Common myeloid progenitor, CD34-positive (primary cell): Measurements from ENCODE around the gene THEMIS.
A peak's percentile ranks its signal among the peaks of the same experiment; 100 is the strongest.

ENCODE experiments used
- CTCF ChIA-PET: fragments of 350-600 bp; sonication (Branson Sonifier 250); formaldehyde crosslinking; loops from one replicate; lab custom pipeline; 2021; ENCODE audit warnings: antibody characterized with exemption; lab: Charles Lee
- POLR2A ChIA-PET: fragments of 350-600 bp; sonication (Branson Sonifier 250); formaldehyde crosslinking; loops from one replicate; lab custom pipeline; 2021; ENCODE audit warnings: antibody characterized with exemption; lab: Charles Lee
- DNase-seq, 3 donors: peaks; one replicate each; pipeline versions ENCODE4 v3.0.0 to v3.0.0-alpha.2; 2013
- H3K27ac ChIP-seq, 2 experiments: 1 replicate in 1 of 2; 2 replicates in 1 of 2; pipeline ENCODE4 v1.7.0; 2013; ENCODE audit warnings: inconsistent platforms in 2 of 2, low read length in 2 of 2, mild to moderate bottlenecking in 2 of 2, low read depth in 1 of 2, moderate library complexity in 1 of 2; ENCODE audit not compliant: severe bottlenecking in 2 of 2, insufficient read depth in 1 of 2, poor library complexity in 1 of 2
- H3K27me3 ChIP-seq, 5 experiments: replicated peaks in 2 of 5; 1 replicate in 3 of 5; 2 replicates in 2 of 5; pipeline versions ENCODE4 v1.6.1 to v1.7.0; 2013; ENCODE audit warnings: low read length in 4 of 5, mild to moderate bottlenecking in 2 of 5, moderate library complexity in 2 of 5, inconsistent platforms in 1 of 5; ENCODE audit not compliant: insufficient read depth in 5 of 5, control insufficient read depth in 4 of 5
- H3K36me3 ChIP-seq, 4 experiments: 1 replicate in 2 of 4; 2 replicates in 2 of 4; pipeline versions ENCODE4 v1.6.1 to v1.7.0; 2013; ENCODE audit warnings: low read length in 3 of 4, control low read depth in 1 of 4, mild to moderate bottlenecking in 1 of 4; ENCODE audit not compliant: control insufficient read depth in 4 of 4, insufficient read depth in 4 of 4
- H3K4me1 ChIP-seq, 4 experiments: 1 replicate in 3 of 4; 2 replicates in 1 of 4; pipeline versions ENCODE4 v1.6.1 to v1.7.1; 2013; ENCODE audit warnings: low read length in 3 of 4, mild to moderate bottlenecking in 3 of 4, control low read depth in 1 of 4, inconsistent platforms in 1 of 4, moderate library complexity in 1 of 4; ENCODE audit not compliant: control insufficient read depth in 4 of 4, insufficient read depth in 4 of 4; ENCODE audit errors: control extremely low read depth in 1 of 4
- H3K4me3 ChIP-seq, 7 experiments: 1 replicate in 4 of 7; 2 replicates in 3 of 7; pipeline versions ENCODE4 v1.5.1 to v1.7.0; 2013; ENCODE audit warnings: mild to moderate bottlenecking in 7 of 7, low read length in 6 of 7, moderate library complexity in 6 of 7, inconsistent platforms in 2 of 7, low read depth in 2 of 7, control low read depth in 1 of 7; ENCODE audit not compliant: insufficient read depth in 4 of 7, control insufficient read depth in 1 of 7; ENCODE audit errors: extremely low read depth in 1 of 7
- H3K9me3 ChIP-seq, 5 experiments: 1 replicate in 4 of 5; 2 replicates in 1 of 5; pipeline versions ENCODE4 v1.6.1 to v1.7.1; 2013; ENCODE audit warnings: low read length in 4 of 5, mild to moderate bottlenecking in 2 of 5, inconsistent platforms in 1 of 5, low read depth in 1 of 5, moderate library complexity in 1 of 5; ENCODE audit not compliant: control insufficient read depth in 4 of 5, insufficient read depth in 2 of 5; ENCODE audit errors: control extremely low read depth in 1 of 5
- WGBS: methylation state at CpG from one replicate; pipeline ENCODE4 v1.1.5; 2013; ENCODE audit not compliant: insufficient coverage; 5-methylcytosine and 5-hydroxymethylcytosine counted together

Gene THEMIS

GRCh38 chr6:127749095-127749494 lies 151.8 kb downstream of the THEMIS start:
- no peaks in the 10 kb centered on the region for H3K4me1 ChIP-seq
- POLR2A ChIA-PET, result no interaction called here
- no peaks in the 10 kb centered on the region for H3K36me3 ChIP-seq
- WGBS, result no CpG with 5 or more reads among the region's 3 CpGs
- H3K9me3 ChIP-seq, result no peaks in the 10 kb centered on the region
- H3K4me3 ChIP-seq, result no peak overlapping the region
- no peak overlapping the region for H3K27ac ChIP-seq
- DNase-seq, result no peak
- H3K27me3 ChIP-seq, result no peaks in the 10 kb centered on the region
- CTCF ChIA-PET, result no interaction called here

DNA sequence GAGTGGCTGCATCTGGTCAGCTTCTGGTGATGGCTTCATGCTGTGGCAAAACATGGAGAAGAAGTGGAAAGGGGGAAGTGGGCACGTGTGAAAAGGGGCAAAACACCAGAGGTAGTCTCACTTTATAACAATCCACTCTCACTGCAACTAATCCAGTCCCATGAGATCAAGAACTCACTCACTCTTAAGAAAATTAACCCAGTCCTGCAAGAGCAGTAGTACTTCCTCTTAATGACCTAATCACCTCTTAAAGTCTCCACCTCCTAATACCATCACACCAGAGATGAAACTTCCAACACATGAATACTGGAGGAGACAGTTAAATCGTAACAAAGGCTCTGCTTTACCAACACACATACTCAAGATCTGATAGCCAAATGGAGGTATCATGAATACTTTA lies 152.6 kb downstream of the THEMIS start:
- POLR2A ChIA-PET, result no interaction called here
- CTCF ChIA-PET, result no interaction called here
- DNase-seq, result no peak
- Histone ChIP-seq H3K27ac (no peak overlapping the region), H3K27me3 (no peaks in the 10 kb centered on the region), H3K36me3 (no peaks in the 10 kb centered on the region), H3K9me3 (no peaks in the 10 kb centered on the region), H3K4me1 (no peaks in the 10 kb centered on the region), H3K4me3 (no peak overlapping the region)
- WGBS, result no CpG with 5 or more reads among the region's 2 CpGs

GRCh38 chr6:127738423-127738822 lies 162.4 kb downstream of the THEMIS start:
- Histone ChIP-seq H3K9me3 (no peaks in the 10 kb centered on the region), H3K27me3 (peaks cover 0 to 3% (median 0%) of the 10 kb centered on the region in 5 experiments), H3K27ac (no peak overlapping the region), H3K4me3 (no peak overlapping the region), H3K36me3 (no peaks in the 10 kb centered on the region), H3K4me1 (no peaks in the 10 kb centered on the region)
- no peak for DNase-seq
- CTCF ChIA-PET, result no interaction called here
- 100% methylated on average over 2 of the region's 3 CpGs for WGBS
- POLR2A ChIA-PET, result no interaction called here

GRCh38 chr6:127737768-127738167 lies 163.1 kb downstream of the THEMIS start:
- 90% methylated on average over 2 of the region's 3 CpGs for WGBS
- no peak overlapping the region for H3K27ac ChIP-seq
- no peaks in the 10 kb centered on the region for H3K9me3 ChIP-seq
- H3K4me1 ChIP-seq, result no peaks in the 10 kb centered on the region
- CTCF ChIA-PET, result interaction anchor here (1.0 to 1.4 kb wide), 4 partner anchors 10 to 958 kb away, joined by 3 to 8 read pairs (median 3); no protein-coding TSS in a partner anchor
- DNase-seq, result no peak
- H3K36me3 ChIP-seq, result no peaks in the 10 kb centered on the region
- POLR2A ChIA-PET, result no interaction called here
- no peak overlapping the region for H3K4me3 ChIP-seq
- H3K27me3 ChIP-seq, result peaks cover 0 to 3% (median 0%) of the 10 kb centered on the region in 5 experiments

- Histone ChIP-seq H3K27ac (no peak overlapping the region), H3K27me3 (peaks cover 0 to 3% (median 0%) of the 10 kb centered on the region in 5 experiments), H3K4me1 (no peaks in the 10 kb centered on the region), H3K9me3 (no peaks in the 10 kb centered on the region), H3K4me3 (no peak overlapping the region), H3K36me3 (no peaks in the 10 kb centered on the region)
- DNase-seq, result peak; percentile 47 to 74 (median 66)
- CTCF ChIA-PET, result interaction anchor here (1.0 to 1.4 kb wide), 5 partner anchors 9 to 958 kb away, joined by 3 to 8 read pairs (median 3); no protein-coding TSS in a partner anchor
- POLR2A ChIA-PET, result no interaction called here
Measured at GRCh38 chr6:127737009-127737486, 163.8 kb downstream of the THEMIS start.

DNA sequence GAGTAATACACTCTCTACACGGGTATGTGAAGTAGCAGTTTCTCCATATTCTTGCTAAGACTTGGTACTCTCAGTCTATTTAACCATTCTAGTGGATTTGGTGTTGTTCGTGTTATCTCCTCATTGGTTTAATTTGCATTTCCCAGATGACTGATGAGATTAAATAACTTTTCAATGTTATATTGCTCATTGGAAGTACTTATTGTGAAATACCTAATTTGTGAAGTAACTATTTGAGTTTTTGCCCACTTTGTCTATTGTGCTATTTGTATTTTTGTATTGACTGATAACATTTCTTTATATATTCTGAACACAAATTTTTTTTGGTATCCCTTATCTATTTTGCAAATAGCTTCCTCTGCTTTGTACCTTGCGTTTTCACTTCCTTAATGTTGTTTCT lies 167.9 kb downstream of the THEMIS start:
- POLR2A ChIA-PET, result no interaction called here
- H3K36me3 ChIP-seq, result no peaks in the 10 kb centered on the region
- H3K27ac ChIP-seq, result no peak overlapping the region
- WGBS, result 60% methylated on average over 1 of the region's 3 CpGs
- DNase-seq, result no peak
- H3K4me3 ChIP-seq, result no peak overlapping the region
- CTCF ChIA-PET, result no interaction called here
- H3K27me3 ChIP-seq, result peaks cover 0 to 4% (median 0%) of the 10 kb centered on the region in 5 experiments
- no peaks in the 10 kb centered on the region for H3K9me3 ChIP-seq
- no peaks in the 10 kb centered on the region for H3K4me1 ChIP-seq

GRCh38 chr6:127727260-127727953 lies 173.5 kb downstream of the THEMIS start:
- Histone ChIP-seq H3K4me3 (no peak overlapping the region), H3K4me1 (no peaks in the 10 kb centered on the region), H3K36me3 (no peaks in the 10 kb centered on the region), H3K9me3 (no peaks in the 10 kb centered on the region), H3K27me3 (peaks cover 0 to 7% (median under 1%) of the 10 kb centered on the region in 5 experiments), H3K27ac (no peak overlapping the region)
- ChIA-PET CTCF (interaction anchor here (1.0 kb wide), 1 partner anchor 10 kb away, joined by 4 read pairs; no protein-coding TSS in a partner anchor), POLR2A (no interaction called here)
- no CpG with 5 or more reads among the region's 1 CpG for WGBS
- DNase-seq, result no peak
